PFSK-1 (cell line): ENCODE data around the gene PLA2G2E.

Source experiments
- FOXP2 ChIP-seq: optimal IDR thresholded peaks from 2 replicates; pipeline ENCODE3; 2011; ENCODE audit warnings: borderline replicate concordance, control low read depth, inconsistent platforms; ENCODE audit not compliant: insufficient read depth; ENCODE audit errors: extremely low read length, extremely low read depth
- POLR2AphosphoS5 ChIP-seq: IDR thresholded peaks from 2 replicates; pipeline ENCODE4 v1.6.1; 2012; ENCODE audit warnings: low read depth, mild to moderate bottlenecking, control low read depth, low read length, moderate library complexity
- REST ChIP-seq, 2 experiments: IDR thresholded peaks; 2 replicates each; pipeline versions ENCODE4 v1.6.1 to v1.8.0; 2011 to 2012; ENCODE audit warnings: low read depth in 2 of 2, low read length in 2 of 2, control low read depth in 1 of 2, inconsistent platforms in 1 of 2, mild to moderate bottlenecking in 1 of 2, moderate library complexity in 1 of 2; ENCODE audit not compliant: insufficient read depth in 1 of 2
- SIN3A ChIP-seq: IDR thresholded peaks from 2 replicates; pipeline ENCODE4 v1.6.1; 2012; ENCODE audit warnings: mild to moderate bottlenecking, low read length, moderate library complexity, borderline replicate concordance; ENCODE audit not compliant: insufficient read depth
- TAF1 ChIP-seq: IDR thresholded peaks from 2 replicates; pipeline ENCODE4 v1.6.1; 2012; ENCODE audit warnings: low read length, control low read depth, borderline replicate concordance; ENCODE audit not compliant: insufficient read depth

Gene PLA2G2E

GRCh38 chr1:19892129-19892528, 31.3 kb downstream of the PLA2G2E start:
- no peak for TF ChIP-seq SIN3A
- TF ChIP-seq TAF1: no peak
- no peak for TF ChIP-seq POLR2AphosphoS5
- no peak for TF ChIP-seq REST (IDR thresholded peaks at IDR 0.05; ENCODE audit: insufficient read depth in 1 of 2, low read depth in 2 of 2, low read length in 2 of 2)
- no peak for TF ChIP-seq FOXP2

GRCh38 chr1:19889656-19890055, 33.8 kb downstream of the PLA2G2E start:
- TF ChIP-seq FOXP2: no peak
- TF ChIP-seq TAF1: no peak
- no peak for TF ChIP-seq SIN3A
- TF ChIP-seq POLR2AphosphoS5: no peak
- no peak for TF ChIP-seq REST (IDR thresholded peaks at IDR 0.05; ENCODE audit: insufficient read depth in 1 of 2, low read depth in 2 of 2, low read length in 2 of 2)

- TF ChIP-seq SIN3A (no peak), TAF1 (no peak), POLR2AphosphoS5 (no peak), FOXP2 (no peak), REST (IDR thresholded peaks at IDR 0.05; ENCODE audit: insufficient read depth in 1 of 2, low read depth in 2 of 2, low read length in 2 of 2) (no peak)
Observed at GRCh38 chr1:19888112-19888511, 35.3 kb downstream of the PLA2G2E start.

- TF ChIP-seq POLR2AphosphoS5 (no peak), FOXP2 (no peak), TAF1 (no peak), REST (IDR thresholded peaks at IDR 0.05; ENCODE audit: insufficient read depth in 1 of 2, low read depth in 2 of 2, low read length in 2 of 2) (no peak), SIN3A (no peak)
Observed at GRCh38 chr1:19885821-19886220, 37.6 kb downstream of the PLA2G2E start.

GRCh38 chr1:19884312-19884711, 39.1 kb downstream of the PLA2G2E start:
- TF ChIP-seq FOXP2 (no peak), TAF1 (no peak), SIN3A (no peak), POLR2AphosphoS5 (no peak), REST (IDR thresholded peaks at IDR 0.05; ENCODE audit: insufficient read depth in 1 of 2, low read depth in 2 of 2, low read length in 2 of 2) (no peak)
